Measurements from ENCODE around the gene MSN. TPM values are rescaled to one million over a fixed set of nuclear protein-coding genes. Genes with fewer than 3 reads are reported as not detected.
"Not testable (repeated sequence)": the region's sequence is repeated elsewhere in the genome, so short reads cannot be mapped to it uniquely, and the experiment has no call there.

Gene MSN
- total and polyA plus RNA-seq, 3 experiments from 2014 or later: 403 to 760 (median 410) TPM

DNA sequence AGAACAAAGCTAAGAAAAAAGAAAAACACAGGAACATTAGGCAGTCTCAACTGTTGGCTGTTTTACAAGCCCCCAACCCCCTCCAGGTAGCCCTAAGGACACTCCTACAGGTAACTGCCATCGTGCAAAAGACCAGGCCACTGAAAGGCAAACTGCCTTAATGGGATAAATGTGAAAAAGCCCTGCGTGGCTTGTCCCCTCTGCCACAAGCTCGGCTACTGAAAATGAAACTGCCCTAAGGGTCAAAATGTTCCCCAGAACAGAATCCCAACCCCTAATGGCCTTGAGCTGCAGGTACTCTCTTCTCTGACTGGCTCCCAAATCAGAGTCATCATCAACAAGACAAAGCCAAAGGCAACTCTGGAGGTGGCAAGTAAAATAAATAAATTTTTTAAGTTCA is 84.8 kb downstream of the MSN start:
- H3K4me3 ChIP-seq (ENCODE audit: low read length): no peak overlapping the region
- no peaks in the 10 kb centered on the region for H3K27me3 ChIP-seq (ENCODE audit: insufficient read depth, low read length, poor library complexity, severe bottlenecking)
- Mint-ChIP-seq H3K4me3 (peak overlapping the region in 6 of 7 donors; percentile 43 to 76 (median 62)), H3K27ac (peak overlapping the region in 5 of 8 donors; percentile 13 to 72 (median 46)), H3K27me3 (peaks cover 0 to 1% of the 10 kb centered on the region in 2 donors), H3K9me3 (no peaks in the 10 kb centered on the region), H3K36me3 (peaks cover 0 to 10% (median 0%) of the 10 kb centered on the region in 3 donors), H3K4me1 (peaks cover 52 to 66% (median 63%) of the 10 kb centered on the region in 3 donors)
- POLR2A ChIA-PET: no interaction called here
- no peak for DNase-seq
- H3K4me1 ChIP-seq (ENCODE audit: insufficient read depth, low read length): peaks cover 33% of the 10 kb centered on the region
- CTCF ChIA-PET: no interaction called here
- H3K27ac ChIP-seq (ENCODE audit: low read depth, low read length): no peak overlapping the region
- H3K36me3 ChIP-seq (ENCODE audit: insufficient read depth, low read length): no peaks in the 10 kb centered on the region
- H3K9me3 ChIP-seq (ENCODE audit: low read length): no peaks in the 10 kb centered on the region

DNA sequence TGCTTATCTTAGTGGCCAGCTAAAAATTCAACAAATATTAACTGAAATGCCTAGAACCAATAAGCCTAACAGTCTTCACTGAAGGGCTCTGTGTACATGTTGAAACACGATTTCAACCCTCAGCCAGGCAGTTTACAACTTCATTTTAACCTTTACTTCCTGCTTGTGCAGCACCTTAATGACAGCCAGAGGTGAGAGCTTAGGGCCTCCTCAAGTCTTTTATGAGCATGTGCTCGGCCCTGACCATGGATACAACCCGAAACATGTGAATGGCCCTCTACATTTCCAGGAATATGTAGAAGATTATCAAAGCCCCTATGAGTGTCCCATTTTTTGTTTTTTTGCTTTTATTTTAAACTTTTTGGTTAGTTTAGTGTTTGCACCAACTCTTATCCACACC is 88.3 kb downstream of the MSN start:
- no peaks in the 10 kb centered on the region for H3K27me3 ChIP-seq (ENCODE audit: insufficient read depth, low read length, poor library complexity, severe bottlenecking)
- no peak overlapping the region for H3K27ac ChIP-seq (ENCODE audit: low read depth, low read length)
- Mint-ChIP-seq H3K4me1 (peaks cover 37 to 54% (median 45%) of the 10 kb centered on the region in 3 donors), H3K9me3 (no peaks in the 10 kb centered on the region), H3K36me3 (peaks cover 0 to 12% (median 0%) of the 10 kb centered on the region in 3 donors), H3K27me3 (peaks cover 0 to 1% of the 10 kb centered on the region in 2 donors), H3K27ac (peak overlapping the region in 2 of 8 donors; percentile 3 to 19), H3K4me3 (peak overlapping the region in 1 of 7 donors; percentile 2)
- no peak for DNase-seq
- ChIA-PET POLR2A (no interaction called here), CTCF (no interaction called here)
- no peaks in the 10 kb centered on the region for H3K36me3 ChIP-seq (ENCODE audit: insufficient read depth, low read length)
- peaks cover 28% of the 10 kb centered on the region for H3K4me1 ChIP-seq (ENCODE audit: insufficient read depth, low read length)
- H3K9me3 ChIP-seq (ENCODE audit: low read length): no peaks in the 10 kb centered on the region
- H3K4me3 ChIP-seq (ENCODE audit: low read length): no peak overlapping the region

DNA sequence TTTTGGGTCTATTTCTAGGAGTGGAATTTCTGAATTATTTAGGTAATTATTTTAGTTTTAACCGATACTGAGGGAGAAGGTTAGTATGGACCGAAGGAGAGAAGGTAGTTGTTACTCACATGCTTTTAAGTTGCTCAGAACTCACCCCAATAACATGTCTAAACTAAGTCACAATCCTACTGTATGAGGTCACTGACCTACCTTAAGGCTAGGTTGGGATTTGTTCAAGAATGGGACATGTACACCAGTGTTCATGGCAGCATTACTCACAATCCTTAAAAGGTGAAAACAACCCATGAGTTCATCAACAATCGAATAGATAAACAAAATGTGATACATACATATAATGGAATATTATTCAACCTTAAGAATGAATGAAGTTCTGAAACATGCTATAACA is 90.5 kb downstream of the MSN start:
- Mint-ChIP-seq H3K36me3 (peaks cover 0 to 21% (median 0%) of the 10 kb centered on the region in 3 donors), H3K27me3 (peaks cover 0 to 1% of the 10 kb centered on the region in 2 donors), H3K9me3 (no peaks in the 10 kb centered on the region), H3K4me3 (no peak overlapping the region), H3K27ac (no peak overlapping the region), H3K4me1 (peaks cover 21 to 40% (median 30%) of the 10 kb centered on the region in 3 donors)
- Histone ChIP-seq H3K4me1 (ENCODE audit: insufficient read depth, low read length) (peaks cover 10% of the 10 kb centered on the region), H3K9me3 (ENCODE audit: low read length) (no peaks in the 10 kb centered on the region), H3K36me3 (ENCODE audit: insufficient read depth, low read length) (no peaks in the 10 kb centered on the region), H3K4me3 (ENCODE audit: low read length) (no peak overlapping the region), H3K27me3 (ENCODE audit: insufficient read depth, low read length, poor library complexity, severe bottlenecking) (no peaks in the 10 kb centered on the region), H3K27ac (ENCODE audit: low read depth, low read length) (no peak overlapping the region)
- POLR2A ChIA-PET: no interaction called here
- DNase-seq: no peak
- CTCF ChIA-PET: no interaction called here

DNA sequence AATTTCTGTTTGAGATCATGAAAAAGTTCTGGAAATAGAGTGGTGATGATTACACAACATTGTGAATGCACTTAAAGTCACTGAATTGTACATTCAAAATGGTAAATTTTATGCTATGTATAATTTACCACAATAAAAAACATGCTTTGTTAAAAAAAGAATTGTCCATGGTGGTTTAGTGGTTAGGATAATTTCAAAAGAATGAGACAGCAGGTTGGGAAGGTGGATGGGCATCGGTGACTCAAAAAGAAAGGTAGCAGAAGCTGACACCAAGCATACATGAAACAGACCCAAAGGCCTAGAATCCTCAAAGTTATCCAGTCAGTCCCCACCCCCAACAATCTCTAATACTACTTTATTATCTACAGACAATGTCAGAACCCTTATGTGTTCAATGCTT is 91.1 kb downstream of the MSN start:
- no peaks in the 10 kb centered on the region for H3K27me3 ChIP-seq (ENCODE audit: insufficient read depth, low read length, poor library complexity, severe bottlenecking)
- Mint-ChIP-seq H3K4me3 (no peak overlapping the region), H3K27me3 (peaks cover 0 to 2% of the 10 kb centered on the region in 2 donors), H3K9me3 (no peaks in the 10 kb centered on the region), H3K27ac (no peak overlapping the region), H3K4me1 (peaks cover 23 to 43% (median 33%) of the 10 kb centered on the region in 3 donors), H3K36me3 (peaks cover 0 to 19% (median 0%) of the 10 kb centered on the region in 3 donors)
- no peak overlapping the region for H3K4me3 ChIP-seq (ENCODE audit: low read length)
- no peaks in the 10 kb centered on the region for H3K36me3 ChIP-seq (ENCODE audit: insufficient read depth, low read length)
- no peak for DNase-seq
- no peak overlapping the region for H3K27ac ChIP-seq (ENCODE audit: low read depth, low read length)
- peaks cover 10% of the 10 kb centered on the region for H3K4me1 ChIP-seq (ENCODE audit: insufficient read depth, low read length)
- ChIA-PET CTCF (no interaction called here), POLR2A (no interaction called here)
- H3K9me3 ChIP-seq (ENCODE audit: low read length): no peaks in the 10 kb centered on the region

DNA sequence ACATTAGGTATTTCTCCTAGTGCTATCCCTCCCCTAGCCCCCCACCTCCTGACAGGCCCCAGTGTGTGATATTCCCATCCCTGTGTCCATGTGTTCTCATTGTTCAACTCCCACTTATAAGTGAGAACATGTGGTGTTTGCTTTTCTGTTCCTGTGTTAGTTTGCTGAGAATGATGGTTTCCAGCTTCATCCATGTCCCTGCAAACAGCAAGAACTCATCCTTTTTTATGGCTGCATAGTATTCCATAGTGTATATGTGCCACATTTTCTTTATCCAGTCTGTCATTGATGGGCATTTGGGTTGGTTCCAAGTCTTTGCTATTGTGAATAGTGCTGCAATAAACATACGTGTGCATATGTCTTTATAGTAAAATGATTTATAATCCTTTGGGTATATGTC is 92.1 kb downstream of the MSN start:
- H3K27ac Mint-ChIP-seq, CTCF ChIA-PET: not testable (repeated sequence)
- H3K4me1 Mint-ChIP-seq: peaks cover 26 to 42% (median 34%) of the 10 kb centered on the region in 3 donors

DNA sequence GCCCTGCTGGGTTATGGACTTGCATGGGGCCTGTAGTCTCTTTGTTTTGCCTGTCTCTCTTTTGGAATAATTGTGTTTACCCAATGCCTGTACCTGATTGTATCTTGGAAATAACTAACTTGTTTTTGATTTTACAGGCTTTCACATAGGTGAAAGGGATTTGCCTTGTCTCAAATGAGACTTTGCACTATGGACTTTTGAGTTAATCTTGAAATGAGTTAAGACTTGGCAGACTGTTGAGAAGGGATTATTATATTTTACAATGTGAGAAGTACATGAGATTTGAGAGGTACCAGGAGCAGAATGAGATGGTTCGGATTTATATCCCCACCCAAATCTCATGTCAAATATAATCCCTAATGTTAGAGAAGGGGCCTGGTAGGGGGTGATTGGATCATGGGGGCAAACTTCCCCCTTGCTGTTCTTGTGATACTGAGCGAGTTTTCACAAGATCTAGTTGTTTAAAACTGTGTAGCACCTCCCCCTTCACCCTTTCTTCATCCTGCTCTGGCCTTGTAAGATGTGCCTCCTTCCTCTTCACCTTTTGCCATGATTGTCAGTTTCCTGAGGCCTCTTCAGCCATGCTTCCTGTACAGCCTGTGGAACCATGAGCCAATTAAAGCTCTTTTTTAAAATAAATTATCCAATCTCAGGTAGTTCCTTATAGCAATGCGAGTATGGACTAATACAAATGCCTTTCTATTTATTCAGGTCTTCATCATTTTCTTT is 102.3 kb downstream of the MSN start:
- H3K9me3 ChIP-seq (ENCODE audit: low read length): no peaks in the 10 kb centered on the region
- no peaks in the 10 kb centered on the region for H3K4me1 ChIP-seq (ENCODE audit: insufficient read depth, low read length)
- H3K27me3 ChIP-seq (ENCODE audit: insufficient read depth, low read length, poor library complexity, severe bottlenecking): no peaks in the 10 kb centered on the region
- no peak overlapping the region for H3K27ac ChIP-seq (ENCODE audit: low read depth, low read length)
- Mint-ChIP-seq H3K9me3 (no peaks in the 10 kb centered on the region), H3K4me3 (peak overlapping the region in 1 of 7 donors; percentile 29), H3K4me1 (peaks cover 0 to 6% (median 4%) of the 10 kb centered on the region in 3 donors), H3K27ac (no peak overlapping the region), H3K36me3 (no peaks in the 10 kb centered on the region), H3K27me3 (peaks cover 0 to 4% of the 10 kb centered on the region in 2 donors)
- CTCF ChIA-PET: no interaction called here
- DNase-seq: no peak
- POLR2A ChIA-PET: no interaction called here
- H3K36me3 ChIP-seq (ENCODE audit: insufficient read depth, low read length): no peaks in the 10 kb centered on the region
- no peak overlapping the region for H3K4me3 ChIP-seq (ENCODE audit: low read length)

More for the DNA sequence above, 92.1 kb downstream of the MSN start:
- H3K27ac ChIP-seq (ENCODE audit: low read depth, low read length); POLR2A ChIA-PET; H3K4me3 Mint-ChIP-seq; H3K36me3 ChIP-seq (ENCODE audit: insufficient read depth, low read length); H3K27me3 Mint-ChIP-seq; H3K4me1 ChIP-seq (ENCODE audit: insufficient read depth, low read length); H3K9me3 Mint-ChIP-seq; H3K9me3 ChIP-seq (ENCODE audit: low read length); H3K4me3 ChIP-seq (ENCODE audit: low read length); H3K27me3 ChIP-seq (ENCODE audit: insufficient read depth, low read length, poor library complexity, severe bottlenecking); DNase-seq: not testable (repeated sequence)
- H3K36me3 Mint-ChIP-seq: peaks cover 0 to 11% (median 0%) of the 10 kb centered on the region in 3 donors

DNA sequence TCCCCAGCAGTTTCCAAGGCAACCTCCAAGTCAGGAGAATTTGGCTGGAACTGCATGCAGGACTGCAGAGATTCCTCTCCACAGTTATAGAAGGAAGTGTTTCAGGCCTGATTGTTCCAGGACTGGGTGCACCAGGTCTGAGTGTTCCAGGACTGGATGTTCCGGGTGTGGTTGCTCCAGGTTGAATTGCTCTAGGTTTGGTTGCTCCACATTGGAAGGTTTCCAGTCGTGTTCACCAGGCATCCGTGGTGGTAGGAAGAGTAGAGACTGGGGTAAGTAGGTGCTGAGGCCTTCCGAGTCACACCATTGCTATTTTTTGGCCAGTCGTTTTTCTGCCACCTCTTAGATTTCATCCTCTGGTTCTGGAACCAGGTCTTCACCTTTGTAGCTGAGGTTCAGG is 105.4 kb downstream of the MSN start:
- Histone ChIP-seq H3K36me3 (ENCODE audit: insufficient read depth, low read length) (no peaks in the 10 kb centered on the region), H3K27ac (ENCODE audit: low read depth, low read length) (no peak overlapping the region), H3K27me3 (ENCODE audit: insufficient read depth, low read length, poor library complexity, severe bottlenecking) (no peaks in the 10 kb centered on the region), H3K4me1 (ENCODE audit: insufficient read depth, low read length) (no peaks in the 10 kb centered on the region), H3K4me3 (ENCODE audit: low read length) (no peak overlapping the region), H3K9me3 (ENCODE audit: low read length) (no peaks in the 10 kb centered on the region)
- H3K27me3 Mint-ChIP-seq: peaks cover 0 to 2% of the 10 kb centered on the region in 2 donors
- no peak overlapping the region for H3K27ac Mint-ChIP-seq
- no peaks in the 10 kb centered on the region for H3K9me3 Mint-ChIP-seq
- POLR2A ChIA-PET: no interaction called here
- no peak for DNase-seq
- H3K4me1 Mint-ChIP-seq: peaks cover 0 to 6% (median 4%) of the 10 kb centered on the region in 3 donors
- CTCF ChIA-PET: no interaction called here
- peaks cover 0 to under 1% (median 0%) of the 10 kb centered on the region in 3 donors for H3K36me3 Mint-ChIP-seq
- no peak overlapping the region for H3K4me3 Mint-ChIP-seq

DNA sequence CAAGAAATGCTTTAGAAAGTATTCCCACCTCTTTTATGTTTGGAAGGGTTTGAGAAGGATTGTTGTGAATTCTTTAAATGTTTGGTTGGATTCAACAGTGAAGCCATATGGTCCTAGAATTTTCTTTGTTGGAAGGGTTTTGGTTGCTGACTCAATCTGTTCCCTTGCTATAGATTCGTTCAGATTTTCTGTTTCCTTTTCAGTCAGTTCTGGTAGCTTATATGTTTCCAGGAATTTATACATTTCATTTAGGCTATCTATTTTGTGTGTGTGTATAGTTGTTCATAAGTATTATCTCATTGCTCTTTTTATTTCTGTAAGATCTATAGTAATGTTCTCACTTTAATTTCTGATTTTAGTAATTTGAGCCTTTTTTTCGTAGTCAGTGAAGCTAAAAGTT is 114.4 kb downstream of the MSN start:
- H3K9me3 Mint-ChIP-seq: peaks cover 0 to 2% (median 0%) of the 10 kb centered on the region in 5 donors
- peaks cover 0 to 8% (median 0%) of the 10 kb centered on the region in 3 donors for H3K36me3 Mint-ChIP-seq
- Histone ChIP-seq H3K9me3 (ENCODE audit: low read length) (no peaks in the 10 kb centered on the region), H3K4me1 (ENCODE audit: insufficient read depth, low read length) (no peaks in the 10 kb centered on the region), H3K4me3 (ENCODE audit: low read length) (no peak overlapping the region), H3K27ac (ENCODE audit: low read depth, low read length) (no peak overlapping the region), H3K27me3 (ENCODE audit: insufficient read depth, low read length, poor library complexity, severe bottlenecking) (no peaks in the 10 kb centered on the region), H3K36me3 (ENCODE audit: insufficient read depth, low read length) (no peaks in the 10 kb centered on the region)
- no peak overlapping the region for H3K27ac Mint-ChIP-seq
- H3K4me1 Mint-ChIP-seq: peaks cover 13 to 33% (median 20%) of the 10 kb centered on the region in 3 donors
- no peak overlapping the region for H3K4me3 Mint-ChIP-seq
- ChIA-PET POLR2A (no interaction called here), CTCF (no interaction called here)
- peaks cover 0 to 22% of the 10 kb centered on the region in 2 donors for H3K27me3 Mint-ChIP-seq
- DNase-seq: no peak
